NCI-H187 (cell line): ENCODE measurements around the gene ANG.
"Not testable (repeated sequence)": the region's sequence is repeated elsewhere in the genome, so short reads cannot be mapped to it uniquely, and the experiment has no call there.

ENCODE experiments used
- DNase-seq, 2 experiments: peaks; one replicate each; lab custom pipeline; 2025; lab: John Stamatoyannopoulos, UW

The ANG gene

GRCh38 chr14:20688167-20688839, at the start of gene ANG:
Gene ANG (plus strand): TSS chr14:20688764. CDS start chr14:20693565, 4,801 bp downstream.
- DNase-seq, result no peak

GRCh38 chr14:20641591-20641990, 47.0 kb upstream of the ANG start, which contains the start of gene OR6S1:
Gene OR6S1 (minus strand): TSS chr14:20641691. CDS start chr14:20641691, 0 bp downstream.
- DNase-seq, result no peak

GRCh38 chr14:20642182-20642581, 46.4 kb upstream of the ANG start:
- DNase-seq, result no peak

GRCh38 chr14:20642755-20643154, 45.8 kb upstream of the ANG start:
- DNase-seq, result not testable (repeated sequence)

- DNase-seq, result no peak
Observed at GRCh38 chr14:20644520-20644919, 44.0 kb upstream of the ANG start.

- no peak for DNase-seq
Observed at GRCh38 chr14:20645481-20645880, 43.1 kb upstream of the ANG start.

- DNase-seq, result no peak
Observed at GRCh38 chr14:20652996-20653975, 35.3 kb upstream of the ANG start.

- DNase-seq, result no peak
Observed at GRCh38 chr14:20655851-20656250, 32.7 kb upstream of the ANG start.

GRCh38 chr14:20656274-20656673, 32.3 kb upstream of the ANG start:
- DNase-seq, result no peak

GRCh38 chr14:20657216-20658211, 31.1 kb upstream of the ANG start:
- no peak for DNase-seq

GRCh38 chr14:20658246-20658645, 30.3 kb upstream of the ANG start:
- no peak for DNase-seq

GRCh38 chr14:20659336-20659735, 29.2 kb upstream of the ANG start:
- no peak for DNase-seq

- DNase-seq, result no peak
Observed at GRCh38 chr14:20659813-20660395, 28.7 kb upstream of the ANG start.

- DNase-seq, result no peak
Observed at GRCh38 chr14:20661197-20661596, 27.4 kb upstream of the ANG start.

- no peak for DNase-seq
Observed at GRCh38 chr14:20662968-20663732, 25.4 kb upstream of the ANG start.

- not testable (repeated sequence) for DNase-seq
Observed at GRCh38 chr14:20666400-20666961, 22.1 kb upstream of the ANG start.

GRCh38 chr14:20667957-20668356, 20.6 kb upstream of the ANG start:
- DNase-seq, result no peak

GRCh38 chr14:20668969-20669368, 19.6 kb upstream of the ANG start:
- no peak for DNase-seq

GRCh38 chr14:20671597-20672283, 16.8 kb upstream of the ANG start:
- DNase-seq, result no peak

- no peak for DNase-seq
Observed at GRCh38 chr14:20675669-20676068, 12.9 kb upstream of the ANG start.
